HG03064 (cell line): ENCODE data around the gene TMEM59.
"Not testable (repeated sequence)": the region's sequence is repeated elsewhere in the genome, so short reads cannot be mapped to it uniquely, and the experiment has no call there.

Experiments used
- ATAC-seq: cut with Tn5 transposase; IDR thresholded peaks from one replicate; pipeline ENCODE4 v1.9.1; 2021; ENCODE audit warnings: low read depth; ENCODE audit not compliant: unreplicated experiment

Gene TMEM59

GRCh38 chr1:54052934-54053744 lies at the start of gene TMEM59, which contains the start of gene TCEANC2:
TMEM59 (minus strand) TSS chr1:54053204; CDS start chr1:54053188, 16 bp downstream.
TCEANC2 (plus strand) TSS chr1:54053608; CDS start chr1:54054423, 815 bp downstream.
- ATAC-seq, result peak; percentile 91

GRCh38 chr1:54100500-54100899 lies 47.5 kb upstream of the TMEM59 start:
- ATAC-seq, result no peak

- ATAC-seq, result no peak
Measured at GRCh38 chr1:54099061-54099610, 46.1 kb upstream of the TMEM59 start.

- ATAC-seq, result no peak
Measured at GRCh38 chr1:54096877-54097240, 43.9 kb upstream of the TMEM59 start.

GRCh38 chr1:54096227-54096876 lies 43.3 kb upstream of the TMEM59 start:
- no peak for ATAC-seq

- ATAC-seq, result no peak
Measured at GRCh38 chr1:54095546-54096226, 42.7 kb upstream of the TMEM59 start.

DNA sequence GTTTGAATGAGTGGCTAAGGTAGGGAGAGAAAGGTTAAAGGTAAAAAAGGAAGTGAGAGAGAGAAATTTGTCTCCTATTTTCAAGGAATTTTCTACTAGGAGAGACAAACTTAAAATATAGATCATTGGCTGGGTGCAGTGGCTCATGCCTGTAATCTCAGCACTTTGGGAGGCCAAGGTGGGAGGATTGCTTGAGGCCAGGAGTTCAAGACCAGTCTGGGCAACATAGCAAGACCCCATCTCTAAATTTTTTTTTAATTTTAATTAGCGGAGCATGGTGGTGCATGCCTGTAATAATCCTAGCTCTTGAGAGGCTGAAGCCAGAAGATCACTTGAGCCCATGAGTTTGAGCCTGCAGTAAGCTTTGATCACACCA lies 41.7 kb upstream of the TMEM59 start:
- not testable (repeated sequence) for ATAC-seq

DNA sequence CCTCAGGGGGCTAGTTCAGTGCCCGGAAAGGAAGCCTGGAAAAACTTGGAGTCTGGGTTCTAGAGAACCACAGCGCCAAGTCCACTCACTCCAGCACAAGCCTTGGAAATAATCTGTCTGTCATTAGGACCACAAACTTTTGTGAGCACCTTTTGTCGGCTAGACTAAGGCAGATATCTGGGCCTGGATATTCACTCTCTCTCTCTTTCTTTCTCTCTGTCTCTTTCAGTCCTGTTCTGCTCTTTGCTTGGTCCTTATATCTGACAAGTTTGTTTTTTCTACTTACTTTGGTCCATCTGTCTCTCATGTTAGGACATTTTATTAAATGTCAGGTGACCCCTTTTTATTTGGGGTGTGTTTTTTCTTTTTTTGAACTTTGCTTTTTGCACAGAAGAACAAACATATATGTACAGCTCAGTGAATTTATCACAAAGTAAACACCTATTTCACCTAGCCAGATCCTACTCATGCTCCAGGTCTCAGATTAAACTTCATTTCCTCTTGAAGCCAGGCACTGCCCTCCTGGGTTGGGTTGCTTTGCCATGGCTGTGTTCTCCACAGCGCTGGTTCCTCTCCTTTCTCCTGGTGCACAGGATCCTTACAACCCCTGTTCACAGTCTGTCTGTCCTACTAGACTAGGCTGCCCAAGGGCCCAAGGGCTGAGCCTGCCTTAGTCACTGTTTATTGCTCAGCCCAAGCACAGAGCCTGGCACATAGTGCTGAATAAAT lies 41.2 kb upstream of the TMEM59 start:
- no peak for ATAC-seq

- no peak for ATAC-seq
Measured at GRCh38 chr1:54091666-54092065, 38.7 kb upstream of the TMEM59 start.

DNA sequence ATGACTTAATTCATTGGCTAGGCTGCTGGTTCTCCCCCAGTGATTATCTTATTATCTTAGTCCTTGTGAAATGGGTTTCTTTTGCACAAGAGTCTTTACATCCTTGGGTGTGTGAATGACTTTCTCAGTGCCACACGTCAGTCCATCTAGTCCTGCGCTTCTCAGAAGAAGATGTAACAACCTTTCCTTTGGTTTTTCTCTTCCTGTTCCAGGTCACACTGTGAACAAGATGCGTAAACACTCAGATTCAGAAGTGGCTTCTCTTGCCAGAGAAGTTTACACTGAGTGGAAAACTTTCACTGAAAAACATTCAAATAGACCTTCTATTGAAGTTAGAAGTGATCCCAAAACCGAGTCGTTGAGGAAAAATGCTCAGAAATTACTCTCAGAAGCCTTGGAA lies 35.4 kb upstream of the TMEM59 start:
- ATAC-seq, result no peak

- no peak for ATAC-seq
Measured at GRCh38 chr1:54086754-54087153, 33.8 kb upstream of the TMEM59 start.

- ATAC-seq, result no peak
Measured at GRCh38 chr1:54084794-54085193, 31.8 kb upstream of the TMEM59 start.

DNA sequence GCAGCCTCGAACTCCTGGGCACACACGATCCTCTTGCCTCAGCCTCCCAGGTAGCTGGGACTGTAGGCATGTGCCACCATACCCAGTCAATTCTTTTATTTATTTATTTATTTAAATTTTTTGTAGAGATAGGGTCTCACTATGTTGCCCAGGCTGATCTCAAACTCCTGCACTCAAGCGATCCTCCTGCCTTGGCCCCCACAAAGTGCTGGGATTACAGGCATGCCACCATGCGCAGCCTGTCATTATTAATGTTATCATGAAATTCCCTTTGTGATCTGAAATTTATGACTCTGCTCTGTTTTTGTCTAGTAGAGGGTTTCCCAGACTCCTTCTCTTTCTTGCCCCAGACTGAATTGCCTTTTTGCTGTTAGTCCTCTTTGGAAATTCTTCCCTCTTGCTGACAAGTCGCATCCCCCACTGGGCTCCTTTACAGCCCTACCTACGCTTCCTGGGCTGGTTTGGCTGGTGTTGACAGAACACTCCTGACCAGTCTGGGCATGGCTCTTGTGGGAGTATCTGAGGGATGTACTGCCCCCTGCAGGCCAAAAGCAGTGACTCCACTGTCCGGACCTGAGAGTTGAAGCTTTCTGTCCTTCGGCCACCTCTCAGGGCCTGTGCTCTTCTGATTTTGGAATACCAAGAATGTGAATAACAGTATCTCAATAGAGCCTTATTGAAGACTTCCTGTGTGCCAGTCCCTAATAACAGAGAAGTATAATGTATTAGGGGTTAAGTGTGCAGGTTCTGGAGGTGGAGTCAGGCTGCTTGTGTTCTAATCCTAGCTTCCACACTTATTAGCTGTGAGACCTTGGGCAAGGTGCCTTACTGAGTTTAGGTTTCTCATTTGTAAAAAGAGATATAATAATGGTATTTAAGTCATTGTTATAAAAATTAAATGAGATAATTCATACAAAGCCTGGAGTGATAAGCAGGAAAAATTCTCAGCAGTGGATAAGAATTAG lies 28.6 kb upstream of the TMEM59 start:
- no peak for ATAC-seq

DNA sequence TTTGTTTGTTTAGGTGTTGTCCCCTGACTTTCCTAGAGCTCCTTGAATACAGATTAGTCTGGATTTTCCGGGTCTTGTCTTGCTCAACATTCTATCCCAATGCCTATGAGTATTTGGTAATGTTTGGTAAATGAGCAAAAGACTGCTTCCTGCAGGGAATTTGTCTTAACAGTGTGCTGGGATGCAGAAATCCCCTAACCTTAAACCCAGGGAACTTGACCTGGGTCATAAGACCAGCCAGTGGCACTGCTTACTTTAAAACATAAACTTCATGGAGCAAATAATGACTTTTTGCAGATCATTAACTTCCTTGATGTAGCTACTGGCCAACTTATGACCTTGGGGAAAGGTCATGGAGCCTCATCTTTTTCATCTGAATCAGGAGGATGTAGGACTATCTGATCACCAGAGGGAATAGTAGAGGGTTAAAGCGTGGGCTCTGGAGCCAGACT lies 27.6 kb upstream of the TMEM59 start:
- ATAC-seq, result no peak

- no peak for ATAC-seq
Measured at GRCh38 chr1:54077359-54077758, 24.4 kb upstream of the TMEM59 start.

GRCh38 chr1:54070171-54070837 lies 17.3 kb upstream of the TMEM59 start:
- no peak for ATAC-seq

- ATAC-seq, result no peak
Measured at GRCh38 chr1:54069791-54070170, 16.8 kb upstream of the TMEM59 start.

DNA sequence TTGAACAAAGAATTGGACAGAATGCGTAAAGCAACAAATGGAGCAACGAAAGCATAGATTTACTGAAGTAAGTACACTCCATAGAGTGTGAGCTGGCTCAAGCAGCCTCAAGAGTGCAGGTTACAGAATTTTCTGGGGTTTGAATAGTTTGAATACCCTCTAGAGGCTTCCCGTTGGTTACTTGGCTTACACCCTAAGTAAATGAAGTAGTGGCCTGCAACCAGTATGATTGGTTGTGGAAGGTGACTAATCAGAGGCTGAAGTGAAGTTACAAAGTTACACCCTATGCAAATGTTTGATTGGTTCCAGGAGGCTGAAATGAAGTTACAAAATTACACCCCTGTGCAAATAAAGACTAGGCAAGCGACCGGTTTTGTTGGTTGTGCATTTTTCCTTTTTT lies 11.3 kb upstream of the TMEM59 start:
- ATAC-seq, result no peak

DNA sequence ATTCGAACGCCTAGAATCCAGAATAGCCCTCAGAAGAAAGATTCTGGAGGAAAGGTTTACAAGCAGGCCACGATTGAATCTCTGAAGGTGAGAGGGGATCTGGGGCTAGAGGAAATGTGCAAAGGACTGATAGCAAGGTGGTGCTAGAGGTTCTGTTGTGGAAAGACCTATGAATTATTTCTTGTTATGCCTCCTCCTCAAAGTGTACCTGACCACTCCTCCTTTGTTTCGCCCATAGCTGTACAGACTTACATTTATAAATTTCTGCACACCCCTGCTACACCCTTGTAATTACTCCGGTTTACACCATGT lies 1.4 kb upstream of the TMEM59 start:
- no peak for ATAC-seq
